ENCODE measurements around the gene SLC6A18. TPM values are rescaled to one million over a fixed set of nuclear protein-coding genes. Genes with fewer than 3 reads are reported as not detected.

Gene SLC6A18
- not detected for total RNA-seq

DNA sequence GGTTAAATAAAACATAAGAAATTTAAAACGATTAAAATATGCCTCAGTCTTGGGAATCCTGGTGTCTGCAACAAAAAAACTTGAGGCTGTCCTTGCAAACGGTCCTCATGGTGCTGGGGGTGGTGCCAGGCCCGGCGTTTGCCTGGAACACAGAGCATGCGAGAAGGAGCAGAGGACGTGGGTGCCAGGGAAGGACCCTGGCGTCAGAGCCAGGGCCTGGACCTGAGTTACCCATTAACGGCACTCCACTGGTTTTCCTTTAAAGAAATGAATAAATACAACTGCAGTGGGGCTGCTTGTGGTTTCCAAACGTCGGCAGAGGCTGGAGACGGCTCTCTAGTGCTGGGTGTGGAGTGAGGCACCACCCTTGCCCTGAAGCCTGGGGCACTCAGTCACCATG, at the start of gene SLC6A18:
SLC6A18 (plus strand) TSS at position 301 of the 400 bp plus-strand sequence; CDS start at position 398, 97 bp downstream.
- Histone ChIP-seq H3K27me3 (no peaks in the 10 kb centered on the region), H3K4me3 (no peak within 1 kb of the TSS), H3K36me3 (no peaks in the 10 kb centered on the region), H3K9me3 (no peaks in the 10 kb centered on the region), H3K27ac (no peak within 1 kb of the TSS), H3K4me1 (no peaks in the 10 kb centered on the region)
- intact Hi-C loops (cut with DNase I) = no loop called here
- no peak for DNase-seq (ENCODE audit: low spot score in 2 of 2)
- no peak for TF ChIP-seq CTCF (IDR thresholded peaks at IDR 0.05)

- H3K4me3 ChIP-seq = no peak overlapping the region
- DNase-seq (ENCODE audit: low spot score in 2 of 2) = no peak
- intact Hi-C loops (cut with DNase I) = no loop called here
- H3K9me3 ChIP-seq = no peaks in the 10 kb centered on the region
- no peaks in the 10 kb centered on the region for H3K36me3 ChIP-seq
- H3K27ac ChIP-seq = no peak overlapping the region
- TF ChIP-seq CTCF (IDR thresholded peaks at IDR 0.05) = no peak
- no peaks in the 10 kb centered on the region for H3K27me3 ChIP-seq
- no peaks in the 10 kb centered on the region for H3K4me1 ChIP-seq
Measured at GRCh38 chr5:1175801-1176472, 49.2 kb upstream of the SLC6A18 start.

DNA sequence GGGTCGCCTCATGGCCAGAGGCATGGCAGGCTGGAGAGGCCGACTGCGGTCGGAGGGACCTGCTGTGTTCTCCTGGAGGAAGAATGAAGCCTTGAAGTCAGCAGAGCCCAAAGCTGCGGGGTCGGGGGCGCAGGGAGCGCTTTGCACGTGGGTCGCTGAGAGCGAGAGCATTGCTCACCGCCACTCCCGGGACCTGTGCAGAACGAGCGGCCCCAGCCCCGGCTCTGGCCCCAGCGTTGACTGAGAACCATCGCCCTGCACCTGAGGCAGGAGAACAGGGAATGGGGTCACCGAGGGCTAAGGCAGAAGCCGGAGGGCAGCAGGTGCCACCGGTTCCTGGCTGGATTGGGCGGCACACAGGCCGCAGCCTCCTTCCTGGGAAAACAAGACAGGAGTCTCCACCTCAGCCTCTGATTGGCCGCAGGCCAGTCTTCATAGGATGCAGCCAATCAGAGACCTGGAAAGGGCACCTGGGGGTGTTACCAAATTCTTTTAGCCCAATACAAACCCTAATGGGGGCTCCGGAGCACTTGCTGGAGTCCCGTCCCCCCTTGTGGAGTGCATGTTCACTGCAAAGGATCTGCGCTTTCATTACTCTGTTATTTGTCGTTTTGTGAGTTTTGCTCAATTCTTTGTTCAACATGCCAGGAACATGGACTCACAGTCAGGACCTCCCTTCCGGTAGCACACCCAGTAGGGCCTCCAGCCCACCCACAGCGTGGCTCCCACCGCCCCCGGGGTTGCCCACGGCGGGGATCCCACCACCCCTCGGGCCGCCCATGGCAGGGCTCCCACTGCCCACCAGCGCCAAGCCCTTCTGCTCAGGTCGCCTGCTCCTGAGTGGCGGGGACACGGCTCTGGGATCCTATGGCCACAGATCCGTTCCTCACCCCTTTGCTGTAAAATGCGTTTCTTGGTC, 48.4 kb upstream of the SLC6A18 start:
- TF ChIP-seq CTCF (IDR thresholded peaks at IDR 0.05) = no peak
- H3K9me3 ChIP-seq = no peaks in the 10 kb centered on the region
- no peak overlapping the region for H3K27ac ChIP-seq
- H3K4me1 ChIP-seq = no peaks in the 10 kb centered on the region
- intact Hi-C loops (cut with DNase I) = no loop called here
- H3K4me3 ChIP-seq = no peak overlapping the region
- H3K27me3 ChIP-seq = no peaks in the 10 kb centered on the region
- no peak for DNase-seq (ENCODE audit: low spot score in 2 of 2)
- no peaks in the 10 kb centered on the region for H3K36me3 ChIP-seq

- intact Hi-C loops (cut with DNase I) = no loop called here
- no peak for TF ChIP-seq CTCF (IDR thresholded peaks at IDR 0.05)
- H3K27ac ChIP-seq = no peak overlapping the region
Measured at GRCh38 chr5:1177826-1178528, 47.2 kb upstream of the SLC6A18 start.

DNA sequence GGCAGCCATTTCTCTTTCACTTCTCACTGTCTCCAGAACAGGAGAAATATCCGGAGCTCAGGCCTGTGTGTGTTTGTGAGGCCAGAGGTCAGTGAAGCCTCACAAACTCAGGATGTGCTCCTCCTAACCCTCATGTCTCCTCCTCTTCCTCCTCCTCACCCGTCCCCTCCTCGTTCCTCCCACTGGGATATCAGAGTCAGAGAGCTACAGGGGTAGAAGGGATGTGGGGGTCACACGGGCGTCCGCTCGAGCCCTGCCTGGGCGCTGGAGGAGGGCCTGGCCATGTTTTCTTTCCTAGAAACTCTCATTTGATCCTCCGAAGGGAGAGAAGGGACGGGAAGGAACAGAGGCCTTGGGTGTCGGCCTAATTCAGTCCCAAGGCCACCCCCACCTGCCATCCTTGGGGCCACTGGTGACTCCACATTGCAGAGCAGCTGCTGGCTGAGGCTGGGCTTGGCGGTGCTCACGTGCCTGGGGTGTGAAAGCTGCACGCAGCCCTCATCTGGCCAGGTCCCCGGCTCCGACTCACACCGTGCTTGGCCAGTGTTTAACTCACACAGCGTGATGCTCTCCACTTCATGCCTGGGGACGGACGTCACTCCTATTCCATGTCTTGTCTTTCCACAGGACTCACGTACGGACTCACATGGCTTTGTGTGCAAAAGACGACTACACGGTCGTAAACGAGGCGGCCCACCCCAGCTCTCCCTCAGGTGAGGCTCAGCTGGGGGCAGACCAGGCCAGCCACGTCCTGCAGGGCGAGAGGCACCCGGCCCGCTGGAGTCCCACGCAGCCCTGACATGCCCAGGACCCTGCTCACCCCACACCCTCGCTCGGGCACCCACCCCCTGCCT, 46.4 kb upstream of the SLC6A18 start:
- DNase-seq (ENCODE audit: low spot score in 2 of 2) = no peak
- intact Hi-C loops (cut with DNase I) = no loop called here
- no peaks in the 10 kb centered on the region for H3K4me1 ChIP-seq
- no peak overlapping the region for H3K4me3 ChIP-seq
- H3K9me3 ChIP-seq = no peaks in the 10 kb centered on the region
- no peaks in the 10 kb centered on the region for H3K27me3 ChIP-seq
- no peak overlapping the region for H3K27ac ChIP-seq
- no peaks in the 10 kb centered on the region for H3K36me3 ChIP-seq
- TF ChIP-seq CTCF (IDR thresholded peaks at IDR 0.05) = no peak

More at GRCh38 chr5:1177826-1178528, 47.2 kb upstream of the SLC6A18 start:
- no peaks in the 10 kb centered on the region for H3K36me3 ChIP-seq
- H3K4me1 ChIP-seq = no peaks in the 10 kb centered on the region
- no peaks in the 10 kb centered on the region for H3K27me3 ChIP-seq
- no peaks in the 10 kb centered on the region for H3K9me3 ChIP-seq
- DNase-seq (ENCODE audit: low spot score in 2 of 2) = no peak
- H3K4me3 ChIP-seq = no peak overlapping the region
